Transverse colon (tissue), 4 donors: ENCODE results near the gene EMP2. TPM values are rescaled to one million over a fixed set of nuclear protein-coding genes. Genes with fewer than 3 reads are reported as not detected.

Experiments used
- DNase-seq: peaks from one replicate; pipeline ENCODE4 v3.0.0-alpha.2; 2019
- H3K27ac ChIP-seq, 4 donors: fragments of 200-600 bp; sonication (generic); 2 replicates each; pipeline ENCODE4 v1.5.1; 2016 to 2018; ENCODE audit warnings: inconsistent platforms in 4 of 4
- H3K27me3 ChIP-seq: fragments of 200-600 bp; sonication (generic); 2 replicates; pipeline ENCODE4 v1.5.1; 2017; ENCODE audit warnings: inconsistent platforms
- H3K36me3 ChIP-seq, 4 donors: fragments of 200-600 bp; sonication (generic); 2 replicates each; pipeline ENCODE4 v1.5.1; 2017 to 2019; ENCODE audit warnings: inconsistent platforms in 4 of 4
- H3K4me1 ChIP-seq, 4 donors: fragments of 200-600 bp; sonication (generic); 2 replicates each; pipeline ENCODE4 v1.5.1; 2017 to 2020; ENCODE audit warnings: inconsistent platforms in 4 of 4
- H3K4me3 ChIP-seq, 4 donors: fragments of 200-600 bp; sonication (generic); 1 replicate in 1 of 4; 2 replicates in 3 of 4; pipeline versions ENCODE4 v1.5.1 to v1.6.1; 2017 to 2019; ENCODE audit warnings: inconsistent platforms in 4 of 4
- H3K9me3 ChIP-seq, 2 donors: fragments of 200-600 bp; sonication (generic); 2 replicates each; pipeline ENCODE4 v1.5.1; 2017 to 2019; ENCODE audit warnings: inconsistent platforms in 2 of 2
- EP300 ChIP-seq: sonication (generic); formaldehyde crosslinking; IDR thresholded peaks from one replicate; pipeline ENCODE4 v1.6.1; 2017; ENCODE audit warnings: antibody characterized with exemption, low read depth
- POLR2A ChIP-seq: fragments of 450-650 bp; IDR thresholded peaks from one replicate; pipeline ENCODE4 v1.6.1; 2016; ENCODE audit warnings: antibody characterized with exemption, mild to moderate bottlenecking, moderate library complexity
- POLR2AphosphoS5 ChIP-seq, 3 donors: sonication (generic); formaldehyde crosslinking; IDR thresholded peaks; one replicate each; pipeline ENCODE4 v1.6.1; 2016; ENCODE audit warnings: antibody characterized with exemption in 3 of 3
- WGBS, 2 donors: methylation state at CpG; one replicate each; pipeline ENCODE4 v1.1.5; 2018; ENCODE audit warnings: low coverage in 1 of 2; 5-methylcytosine and 5-hydroxymethylcytosine counted together
- in situ Hi-C, 4 donors: fragments of 200-750 bp; cut with MboI; loops; one replicate each; pipeline versions ENCODE4 v1.15.0 to v1.15.1; 2017; ENCODE audit warnings: low sequenced_read_pairs in 3 of 4, low pct_ligation_motif_present in 1 of 4, low pct_unique_long_range_greater_than_20kb in 1 of 4
- intact Hi-C: fragments of 100-400 bp; cut with DNase I; formaldehyde crosslinking; loops from one replicate; pipeline ENCODE4 v1.15.1; 2023; ENCODE audit warnings: low total_unique reads
- total RNA-seq, 4 donors: library from RNA; depleted of rRNA; stranded (reverse); fragments of >200 nt; gene quantifications; one replicate each; pipeline ENCODE4 v1.1.0, GENCODE V29; 2016
- TF ChIP-seq, protein P1 (sequence below), 5 experiments: fragments of 200-600 bp in 3 of 5; fragments of 450-650 bp in 2 of 5; sonication (generic) in 3 of 5; IDR thresholded peaks; 1 replicate in 2 of 5; 2 replicates in 3 of 5; pipeline ENCODE4 v1.5.1; 2016 to 2017; ENCODE audit warnings: antibody characterized with exemption in 5 of 5, inconsistent platforms in 3 of 5, mild to moderate bottlenecking in 2 of 5, moderate library complexity in 1 of 5

EMP2 gene
- total RNA-seq, 4 donors from 2014 or later = 22.1 to 51.0 (median 40.2) TPM

GRCh38 chr16:10518479-10519041 lies 61.8 kb downstream of the EMP2 start:
- intact Hi-C loops = no loop called here
- no peaks in the 10 kb centered on the region for H3K36me3 ChIP-seq
- no peaks in the 10 kb centered on the region for H3K9me3 ChIP-seq
- H3K4me1 ChIP-seq = peaks cover 0 to 11% (median 5%) of the 10 kb centered on the region in 4 donors
- H3K27me3 ChIP-seq = no peaks in the 10 kb centered on the region
- no peak overlapping the region for H3K4me3 ChIP-seq
- DNase-seq = no peak
- H3K27ac ChIP-seq = no peak overlapping the region
- TF ChIP-seq, protein P1, sequence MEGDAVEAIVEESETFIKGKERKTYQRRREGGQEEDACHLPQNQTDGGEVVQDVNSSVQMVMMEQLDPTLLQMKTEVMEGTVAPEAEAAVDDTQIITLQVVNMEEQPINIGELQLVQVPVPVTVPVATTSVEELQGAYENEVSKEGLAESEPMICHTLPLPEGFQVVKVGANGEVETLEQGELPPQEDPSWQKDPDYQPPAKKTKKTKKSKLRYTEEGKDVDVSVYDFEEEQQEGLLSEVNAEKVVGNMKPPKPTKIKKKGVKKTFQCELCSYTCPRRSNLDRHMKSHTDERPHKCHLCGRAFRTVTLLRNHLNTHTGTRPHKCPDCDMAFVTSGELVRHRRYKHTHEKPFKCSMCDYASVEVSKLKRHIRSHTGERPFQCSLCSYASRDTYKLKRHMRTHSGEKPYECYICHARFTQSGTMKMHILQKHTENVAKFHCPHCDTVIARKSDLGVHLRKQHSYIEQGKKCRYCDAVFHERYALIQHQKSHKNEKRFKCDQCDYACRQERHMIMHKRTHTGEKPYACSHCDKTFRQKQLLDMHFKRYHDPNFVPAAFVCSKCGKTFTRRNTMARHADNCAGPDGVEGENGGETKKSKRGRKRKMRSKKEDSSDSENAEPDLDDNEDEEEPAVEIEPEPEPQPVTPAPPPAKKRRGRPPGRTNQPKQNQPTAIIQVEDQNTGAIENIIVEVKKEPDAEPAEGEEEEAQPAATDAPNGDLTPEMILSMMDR (IDR thresholded peaks at IDR 0.05) = no peak
- TF ChIP-seq EP300 (no peak), POLR2A (no peak), POLR2AphosphoS5 (IDR thresholded peaks at IDR 0.05) (no peak)
- WGBS, 2 donors = 82% methylated on average over 7 of the region's 7 CpGs; no CpG with 5 or more reads in 1 of the 2 donors
- in situ Hi-C loops = loop anchor here in 3 of 4 donors (5.0 to 25.0 kb wide), 6 partner anchors 214 to 396 kb away; no protein-coding TSS in a partner anchor

GRCh38 chr16:10517868-10518267 lies 62.5 kb downstream of the EMP2 start:
- TF ChIP-seq, protein P1 (IDR thresholded peaks at IDR 0.05) = no peak
- no peak for TF ChIP-seq POLR2A
- TF ChIP-seq POLR2AphosphoS5 (IDR thresholded peaks at IDR 0.05) = no peak
- no peak for TF ChIP-seq EP300
- 72 to 81% methylated on average over 5 of the region's 5 CpGs for WGBS, 2 donors
- Histone ChIP-seq H3K27ac (no peak overlapping the region), H3K4me3 (no peak overlapping the region), H3K36me3 (no peaks in the 10 kb centered on the region), H3K4me1 (peaks cover 0 to 11% (median 5%) of the 10 kb centered on the region in 4 donors), H3K27me3 (no peaks in the 10 kb centered on the region), H3K9me3 (no peaks in the 10 kb centered on the region)
- no peak for DNase-seq
- in situ Hi-C loops = loop anchor here in 3 of 4 donors (5.0 to 25.0 kb wide), 6 partner anchors 214 to 397 kb away; no protein-coding TSS in a partner anchor
- intact Hi-C loops = no loop called here

DNA sequence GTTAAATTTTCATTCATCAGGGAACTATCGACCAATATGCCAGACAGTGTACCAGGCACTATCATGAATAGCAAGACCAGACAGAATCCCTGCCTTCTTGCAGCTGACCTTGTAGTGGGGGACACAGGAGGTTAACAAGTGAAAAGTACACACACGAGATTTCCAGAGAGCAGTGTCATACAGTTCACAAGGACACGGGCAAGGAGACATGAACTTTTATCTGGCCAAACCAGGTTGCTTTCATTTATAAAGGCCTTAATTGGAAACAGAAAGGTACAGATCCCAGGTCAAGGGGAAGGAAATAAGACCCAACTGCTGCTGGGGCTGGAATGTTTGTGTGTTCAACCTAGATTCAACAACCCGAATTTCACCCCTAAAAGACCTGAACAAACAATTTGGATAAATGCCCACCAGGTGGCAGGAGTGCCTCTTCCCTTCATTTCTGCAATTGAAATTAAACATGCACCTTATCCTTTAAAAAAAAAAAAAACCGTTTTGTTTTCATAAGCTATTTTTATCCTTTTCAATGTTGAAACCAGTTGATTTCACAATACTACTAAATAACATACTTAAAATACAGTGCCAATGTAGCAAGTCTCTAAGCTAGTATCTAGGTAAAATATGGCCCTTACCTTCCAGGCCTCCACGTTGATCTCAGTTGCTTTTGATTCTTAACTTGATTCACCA lies 65.9 kb downstream of the EMP2 start:
- Histone ChIP-seq H3K27me3 (no peaks in the 10 kb centered on the region), H3K4me3 (no peak overlapping the region), H3K4me1 (peaks cover 0 to 11% (median 5%) of the 10 kb centered on the region in 4 donors), H3K36me3 (no peaks in the 10 kb centered on the region), H3K27ac (no peak overlapping the region), H3K9me3 (no peaks in the 10 kb centered on the region)
- intact Hi-C loops (no loop called here), in situ Hi-C loops (loop anchor here in 3 of 4 donors (5.0 to 25.0 kb wide), 6 partner anchors 218 to 400 kb away; no protein-coding TSS in a partner anchor)
- peak; percentile 37 for DNase-seq
- TF ChIP-seq EP300 (no peak), POLR2AphosphoS5 (IDR thresholded peaks at IDR 0.05) (peak in 1 of 3 donors; percentile 8)
- TF ChIP-seq, protein P1 (IDR thresholded peaks at IDR 0.05) = peak; percentile 59 to 77 (median 66)
- 17 to 38% methylated on average over 3 to 6 of the region's 6 CpGs for WGBS, 2 donors

DNA sequence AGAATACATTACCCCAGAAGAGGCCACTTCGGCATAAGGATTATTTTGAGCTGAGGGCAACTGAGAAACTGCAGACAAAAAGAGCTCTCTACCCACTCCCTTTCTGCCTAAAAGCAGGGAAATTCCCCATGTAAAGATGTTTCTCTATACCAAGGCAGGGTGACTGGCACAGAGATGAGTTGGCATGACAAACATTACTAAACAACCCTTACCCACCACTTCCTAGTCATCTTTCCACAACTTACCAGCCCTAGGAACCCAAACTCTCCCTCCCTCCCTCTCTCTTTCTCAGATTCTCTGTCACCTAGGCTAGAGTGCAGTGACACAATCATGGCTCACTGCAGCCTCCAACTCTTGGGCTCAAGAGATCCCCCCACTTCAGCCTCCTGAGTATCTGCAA lies 68.6 kb downstream of the EMP2 start:
- Histone ChIP-seq H3K27ac (no peak overlapping the region), H3K9me3 (no peaks in the 10 kb centered on the region), H3K36me3 (no peaks in the 10 kb centered on the region), H3K4me1 (peaks cover 0 to 11% (median 5%) of the 10 kb centered on the region in 4 donors), H3K27me3 (no peaks in the 10 kb centered on the region), H3K4me3 (no peak overlapping the region)
- DNase-seq = no peak
- intact Hi-C loops (no loop called here), in situ Hi-C loops (loop anchor here in 2 of 4 donors (10.0 to 25.0 kb wide), 4 partner anchors 223 to 403 kb away; no protein-coding TSS in a partner anchor)
- no peak for TF ChIP-seq EP300
- TF ChIP-seq, protein P1 (IDR thresholded peaks at IDR 0.05) = no peak
- no peak for TF ChIP-seq POLR2A
- no peak for TF ChIP-seq POLR2AphosphoS5 (IDR thresholded peaks at IDR 0.05)
- 76 to 88% methylated on average over 1 of the region's 1 CpG for WGBS, 2 donors
